Brain microvascular endothelial cell (primary cell): ENCODE results near the gene CBLIF.

Experiments
- DNase-seq: peaks from one replicate; pipeline ENCODE4 v3.0.0-alpha.2; 2020
- H3K27ac ChIP-seq: fragments of 250-450 bp; sonication (Bioruptor Pico); 2 replicates; pipeline ENCODE4 v1.5.1; 2020; ENCODE audit warnings: mild to moderate bottlenecking, moderate library complexity
- H3K27me3 ChIP-seq: fragments of 250-450 bp; sonication (Bioruptor Pico); replicated peaks from 2 replicates; pipeline ENCODE4 v1.5.1; 2020; ENCODE audit warnings: mild to moderate bottlenecking
- H3K36me3 ChIP-seq: fragments of 250-450 bp; sonication (Bioruptor Pico); replicated peaks from 2 replicates; pipeline ENCODE4 v1.5.1; 2020; ENCODE audit warnings: mild to moderate bottlenecking
- H3K4me3 ChIP-seq: 2 replicates; pipeline ENCODE4 v1.5.1; 2011; ENCODE audit warnings: low read depth, mild to moderate bottlenecking, control low read depth, low read length, moderate library complexity
- in situ Hi-C: cut with HindIII; loops from 2 replicates; pipeline ENCODE4 v1.10.0; 2017; ENCODE audit warnings: low sequenced_read_pairs, low pct_ligation_motif_present
- TF ChIP-seq, protein P1 (sequence below): IDR thresholded peaks from 2 replicates; pipeline ENCODE4 v1.5.1; 2011; ENCODE audit warnings: low read depth, mild to moderate bottlenecking, moderate library complexity, low read length, control low read depth, inconsistent platforms; ENCODE audit errors: missing control alignments

The CBLIF gene

GRCh38 chr11:59815754-59816153 lies 29.5 kb downstream of the CBLIF start:
- in situ Hi-C loops = no loop called here
- Histone ChIP-seq H3K36me3 (no peaks in the 10 kb centered on the region), H3K27me3 (no peaks in the 10 kb centered on the region), H3K27ac (no peak overlapping the region), H3K4me3 (no peak overlapping the region)
- no peak for DNase-seq
- TF ChIP-seq, protein P1, sequence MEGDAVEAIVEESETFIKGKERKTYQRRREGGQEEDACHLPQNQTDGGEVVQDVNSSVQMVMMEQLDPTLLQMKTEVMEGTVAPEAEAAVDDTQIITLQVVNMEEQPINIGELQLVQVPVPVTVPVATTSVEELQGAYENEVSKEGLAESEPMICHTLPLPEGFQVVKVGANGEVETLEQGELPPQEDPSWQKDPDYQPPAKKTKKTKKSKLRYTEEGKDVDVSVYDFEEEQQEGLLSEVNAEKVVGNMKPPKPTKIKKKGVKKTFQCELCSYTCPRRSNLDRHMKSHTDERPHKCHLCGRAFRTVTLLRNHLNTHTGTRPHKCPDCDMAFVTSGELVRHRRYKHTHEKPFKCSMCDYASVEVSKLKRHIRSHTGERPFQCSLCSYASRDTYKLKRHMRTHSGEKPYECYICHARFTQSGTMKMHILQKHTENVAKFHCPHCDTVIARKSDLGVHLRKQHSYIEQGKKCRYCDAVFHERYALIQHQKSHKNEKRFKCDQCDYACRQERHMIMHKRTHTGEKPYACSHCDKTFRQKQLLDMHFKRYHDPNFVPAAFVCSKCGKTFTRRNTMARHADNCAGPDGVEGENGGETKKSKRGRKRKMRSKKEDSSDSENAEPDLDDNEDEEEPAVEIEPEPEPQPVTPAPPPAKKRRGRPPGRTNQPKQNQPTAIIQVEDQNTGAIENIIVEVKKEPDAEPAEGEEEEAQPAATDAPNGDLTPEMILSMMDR = no peak

- Histone ChIP-seq H3K27ac (no peak overlapping the region), H3K4me3 (no peak overlapping the region), H3K36me3 (no peaks in the 10 kb centered on the region), H3K27me3 (no peaks in the 10 kb centered on the region)
- TF ChIP-seq, protein P1 = no peak
- in situ Hi-C loops = no loop called here
- no peak for DNase-seq
Measured at GRCh38 chr11:59814021-59814420, 31.3 kb downstream of the CBLIF start.

GRCh38 chr11:59813364-59813763 lies 31.9 kb downstream of the CBLIF start:
- TF ChIP-seq, protein P1 = no peak

DNA sequence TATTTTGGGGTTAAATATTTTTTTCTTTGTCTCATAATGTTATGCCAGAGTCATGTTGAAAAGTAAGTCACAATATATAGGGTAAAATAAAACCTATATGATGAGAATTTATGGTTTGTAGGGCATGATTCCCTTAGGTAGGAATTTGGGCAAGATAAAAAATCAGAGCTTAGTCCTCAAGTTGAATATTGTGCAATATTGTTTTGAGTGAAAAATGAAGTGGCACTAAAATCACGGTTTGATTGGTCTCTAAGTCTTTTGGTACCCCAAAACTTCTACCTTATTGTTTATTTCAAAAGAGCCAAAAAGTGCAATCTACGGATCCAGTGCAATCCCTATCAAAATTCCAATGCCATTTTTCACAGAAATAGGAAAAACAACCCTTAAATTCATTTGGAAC lies 33.1 kb downstream of the CBLIF start:
- no peak for DNase-seq
- Histone ChIP-seq H3K27ac (no peak overlapping the region), H3K4me3 (no peak overlapping the region), H3K36me3 (peaks cover 3% of the 10 kb centered on the region), H3K27me3 (no peaks in the 10 kb centered on the region)
- in situ Hi-C loops = no loop called here
- TF ChIP-seq, protein P1 = no peak

More at GRCh38 chr11:59813364-59813763, 31.9 kb downstream of the CBLIF start:
- no peaks in the 10 kb centered on the region for H3K27me3 ChIP-seq
- no peak overlapping the region for H3K4me3 ChIP-seq
- in situ Hi-C loops = no loop called here
- DNase-seq = no peak
- H3K27ac ChIP-seq = no peak overlapping the region
- H3K36me3 ChIP-seq = no peaks in the 10 kb centered on the region

GRCh38 chr11:59810911-59811259 lies 34.4 kb downstream of the CBLIF start:
- in situ Hi-C loops = no loop called here

More at GRCh38 chr11:59810911-59811259, 34.4 kb downstream of the CBLIF start:
- H3K4me3 ChIP-seq = peak overlapping the region; percentile 100
- TF ChIP-seq, protein P1 = no peak
- H3K27ac ChIP-seq = peak overlapping the region; percentile 30
- H3K27me3 ChIP-seq = no peaks in the 10 kb centered on the region
- no peak for DNase-seq
- H3K36me3 ChIP-seq = peaks cover 14% of the 10 kb centered on the region
